PC-3 (cell line): ENCODE results near the gene TBX1. TPM values are rescaled to one million over a fixed set of nuclear protein-coding genes. Genes with fewer than 3 reads are reported as not detected.

Experiments used
- ATAC-seq: fragments of 200-7000 bp; cut with Tn5 transposase; 2 replicates; pipeline ENCODE4 v1.9.1; 2020; ENCODE audit warnings: mild to moderate bottlenecking, moderate library complexity
- BruUV-seq: library from RNA; stranded (reverse); fragments of 400-500 nt; replicated peaks from 2 replicates; lab custom pipeline; 2021; lab: Mats Ljungman, UMichigan
- CTCF ChIA-PET: fragments of 300-600 bp; sonication (Branson Sonifier 250); formaldehyde crosslinking; loops from one replicate; lab custom pipeline; 2022; ENCODE audit warnings: antibody characterized with exemption; lab: Charles Lee
- POLR2A ChIA-PET: fragments of 300-600 bp; sonication (Branson Sonifier 250); formaldehyde crosslinking; loops from one replicate; lab custom pipeline; 2022; ENCODE audit warnings: antibody characterized with exemption; ENCODE audit not compliant: unreplicated experiment; lab: Charles Lee
- DNase-seq: peaks from one replicate; pipeline ENCODE4 v3.0.0-alpha.2; 2015
- H2AFZ ChIP-seq: fragments of 300-600 bp; sonication (generic); 2 replicates; pipeline ENCODE4 v1.6.0; 2016; ENCODE audit warnings: antibody characterized with exemption, low read length
- H3F3A ChIP-seq: fragments of 300-600 bp; sonication (generic); one replicate; pipeline ENCODE4 v1.6.0; 2017; ENCODE audit warnings: antibody characterized with exemption, low read length, control low read depth, mild to moderate bottlenecking; ENCODE audit not compliant: unreplicated experiment
- H3K27ac ChIP-seq: fragments of 300-600 bp; sonication (generic); 2 replicates; pipeline ENCODE4 v1.5.1; 2016; ENCODE audit warnings: mild to moderate bottlenecking, low read length
- H3K27me3 ChIP-seq: fragments of 300-600 bp; sonication (generic); 2 replicates; pipeline ENCODE4 v1.6.1; 2016; ENCODE audit warnings: low read length, mixed read lengths
- H3K36me3 ChIP-seq: fragments of 300-600 bp; sonication (generic); 2 replicates; pipeline ENCODE4 v1.6.1; 2016; ENCODE audit warnings: low read depth, mixed run types, low read length, mixed read lengths
- H3K4me1 ChIP-seq: fragments of 300-600 bp; sonication (generic); 2 replicates; pipeline ENCODE4 v1.5.1; 2016; ENCODE audit warnings: low read length; ENCODE audit not compliant: insufficient read depth
- H3K4me2 ChIP-seq: fragments of 300-600 bp; sonication (generic); 2 replicates; pipeline ENCODE4 v1.6.0; 2016; ENCODE audit warnings: low read length
- H3K4me3 ChIP-seq: fragments of 300-600 bp; sonication (generic); 2 replicates; pipeline ENCODE4 v1.5.1; 2016; ENCODE audit warnings: mild to moderate bottlenecking, low read length, mixed read lengths
- H3K79me2 ChIP-seq: fragments of 300-600 bp; sonication (generic); 2 replicates; pipeline ENCODE4 v1.6.1; 2017; ENCODE audit warnings: low read length, mixed read lengths
- H3K9ac ChIP-seq: fragments of 300-600 bp; sonication (generic); 2 replicates; pipeline ENCODE4 v1.6.0; 2016; ENCODE audit warnings: mild to moderate bottlenecking, low read length
- H3K9me2 ChIP-seq: fragments of 300-600 bp; sonication (generic); replicated peaks from 2 replicates; pipeline ENCODE4 v1.6.1; 2016; ENCODE audit warnings: mixed run types, low read length, mixed read lengths
- H3K9me3 ChIP-seq: fragments of 300-600 bp; sonication (generic); 2 replicates; pipeline ENCODE4 v1.6.1; 2016; ENCODE audit warnings: low read length, mixed read lengths
- H4K20me1 ChIP-seq: fragments of 300-600 bp; sonication (generic); 2 replicates; pipeline ENCODE4 v1.6.1; 2016; ENCODE audit warnings: low read length, mixed read lengths
- CTCF ChIP-seq: fragments of 300-600 bp; sonication (generic); conservative IDR thresholded peaks from 2 replicates; pipeline ENCODE4 v1.5.1; 2017; ENCODE audit warnings: antibody characterized with exemption, low read depth, mild to moderate bottlenecking, low read length
- EZH2 ChIP-seq: fragments of 300-600 bp; sonication (generic); IDR thresholded peaks from one replicate; pipeline ENCODE4 v1.6.1; 2017; ENCODE audit warnings: antibody characterized with exemption, mild to moderate bottlenecking, low read length; ENCODE audit not compliant: unreplicated experiment
- EZH2phosphoT487 ChIP-seq: fragments of 300-600 bp; sonication (generic); IDR thresholded peaks from 2 replicates; pipeline ENCODE4 v1.6.1; 2018; ENCODE audit warnings: mild to moderate bottlenecking, antibody characterized with exemption, low read length, borderline replicate concordance
- intact Hi-C: fragments of 100-400 bp; cut with micrococcal nuclease; formaldehyde crosslinking; loops from 2 replicates; pipeline ENCODE4 v1.9.0; 2023
- total RNA-seq: library from RNA; depleted of rRNA; stranded (reverse); fragments of >200 nt; gene quantifications from 2 replicates; pipeline ENCODE4 v1.2.3, GENCODE V29; 2014

The TBX1 gene
- total RNA-seq, 1 experiment from 2014 or later = 18.6 TPM

GRCh38 chr22:19750507-19751490, 9.8 kb upstream of the TBX1 start:
- Histone ChIP-seq H3K4me3 (no peak overlapping the region), H3K4me1 (peaks cover 11% of the 10 kb centered on the region), H3K9me2 (no peaks in the 10 kb centered on the region), H4K20me1 (no peaks in the 10 kb centered on the region), H3K36me3 (no peaks in the 10 kb centered on the region), H3K9ac (no peak overlapping the region), H3K79me2 (no peaks in the 10 kb centered on the region), H3K27me3 (no peaks in the 10 kb centered on the region), H2AFZ (peak overlapping the region; percentile 53), H3F3A (no peaks in the 10 kb centered on the region), H3K9me3 (no peaks in the 10 kb centered on the region), H3K4me2 (peak overlapping the region; percentile 65), H3K27ac (no peak overlapping the region)
- TF ChIP-seq CTCF = no peak
- TF ChIP-seq EZH2 = no peak
- TF ChIP-seq EZH2phosphoT487 = no peak
- CTCF ChIA-PET = interaction anchor here (0.6 kb wide), 2 partner anchors 133 to 149 kb away, joined by 4 read pairs; no protein-coding TSS in a partner anchor
- intact Hi-C loops = no loop called here
- DNase-seq (peak; percentile 66), ATAC-seq (peak; percentile 87)
- POLR2A ChIA-PET = no interaction called here
- BruUV-seq = no TSS peak

DNA sequence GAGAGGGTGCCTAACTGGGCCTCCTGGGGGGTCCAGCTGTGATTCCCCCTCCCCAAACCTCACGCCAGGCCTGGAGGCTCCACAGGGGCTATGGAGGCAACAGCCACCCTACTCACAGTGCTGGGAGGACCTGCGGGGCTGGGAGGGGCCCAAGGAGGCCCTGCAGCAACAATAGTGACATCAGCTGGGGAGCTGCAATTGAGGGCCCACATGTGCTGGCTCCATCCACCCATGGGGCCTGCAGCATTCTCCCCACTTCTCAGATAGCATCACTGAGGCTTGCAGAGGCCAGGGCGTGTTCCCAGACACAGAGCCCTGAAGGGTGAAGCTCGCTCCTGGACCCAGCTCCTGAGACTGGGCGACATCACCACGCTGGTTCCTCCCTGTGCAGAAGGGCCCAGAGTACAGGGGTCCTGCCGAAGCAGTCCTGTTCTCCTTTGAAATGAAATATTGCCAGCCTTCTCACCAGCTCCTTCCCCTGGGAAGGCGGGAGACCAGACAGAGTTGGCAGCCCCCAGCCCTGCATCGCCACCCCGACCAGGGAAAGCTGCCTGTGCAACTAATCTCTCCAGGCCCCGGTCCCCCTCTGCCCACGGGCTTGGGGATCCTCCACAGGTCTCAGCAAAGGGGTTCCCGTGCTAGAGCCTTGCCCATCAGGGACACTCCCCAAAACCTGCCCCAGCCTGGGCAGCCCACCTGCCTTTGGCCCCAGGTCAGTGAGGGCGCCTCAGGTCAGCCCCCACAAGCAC, 8.9 kb upstream of the TBX1 start:
- intact Hi-C loops = no loop called here
- Histone ChIP-seq H3K4me3 (no peak overlapping the region), H3K27ac (no peak overlapping the region), H3K9me3 (no peaks in the 10 kb centered on the region), H3F3A (no peaks in the 10 kb centered on the region), H3K4me2 (peak overlapping the region; percentile 65; the same call in 1 of the 2 replicates), H3K9ac (no peak overlapping the region), H3K4me1 (peaks cover 11% of the 10 kb centered on the region), H2AFZ (peak overlapping the region; percentile 53; the same call in 1 of the 2 replicates), H3K9me2 (no peaks in the 10 kb centered on the region), H3K27me3 (no peaks in the 10 kb centered on the region), H3K79me2 (no peaks in the 10 kb centered on the region), H4K20me1 (no peaks in the 10 kb centered on the region), H3K36me3 (no peaks in the 10 kb centered on the region)
- POLR2A ChIA-PET = interaction anchor here (0.5 kb wide), 1 partner anchor 128 kb away, joined by 4 read pairs; no protein-coding TSS in a partner anchor
- ATAC-seq (peak; percentile 7; the same call in 1 of the 2 replicates), DNase-seq (peak; percentile 4)
- CTCF ChIA-PET = interaction anchor here (0.6 kb wide), 1 partner anchor 132 kb away, joined by 4 read pairs; no protein-coding TSS in a partner anchor
- TF ChIP-seq EZH2 (no peak), CTCF (no peak), EZH2phosphoT487 (no peak)
- no TSS peak for BruUV-seq
